ENCODE data around the gene CALCOCO1.
"Not testable (repeated sequence)": the region's sequence is repeated elsewhere in the genome, so short reads cannot be mapped to it uniquely, and the experiment has no call there.

The CALCOCO1 gene

GRCh38 chr12:53688134-53688533 lies 39.1 kb downstream of the CALCOCO1 start:
- H3K27me3 Mint-ChIP-seq (ENCODE audit: low read depth, poor library complexity): peaks cover 20% of the 10 kb centered on the region
- no peaks in the 10 kb centered on the region for H3K36me3 Mint-ChIP-seq (ENCODE audit: low read depth)
- no peak for DNase-seq
- H3K4me1 Mint-ChIP-seq: peaks cover 32% of the 10 kb centered on the region
- no peak overlapping the region for H3K27ac Mint-ChIP-seq
- no peak overlapping the region for H3K4me3 Mint-ChIP-seq
- H3K9me3 Mint-ChIP-seq: peaks cover 7% of the 10 kb centered on the region
- TF ChIP-seq, protein P1, sequence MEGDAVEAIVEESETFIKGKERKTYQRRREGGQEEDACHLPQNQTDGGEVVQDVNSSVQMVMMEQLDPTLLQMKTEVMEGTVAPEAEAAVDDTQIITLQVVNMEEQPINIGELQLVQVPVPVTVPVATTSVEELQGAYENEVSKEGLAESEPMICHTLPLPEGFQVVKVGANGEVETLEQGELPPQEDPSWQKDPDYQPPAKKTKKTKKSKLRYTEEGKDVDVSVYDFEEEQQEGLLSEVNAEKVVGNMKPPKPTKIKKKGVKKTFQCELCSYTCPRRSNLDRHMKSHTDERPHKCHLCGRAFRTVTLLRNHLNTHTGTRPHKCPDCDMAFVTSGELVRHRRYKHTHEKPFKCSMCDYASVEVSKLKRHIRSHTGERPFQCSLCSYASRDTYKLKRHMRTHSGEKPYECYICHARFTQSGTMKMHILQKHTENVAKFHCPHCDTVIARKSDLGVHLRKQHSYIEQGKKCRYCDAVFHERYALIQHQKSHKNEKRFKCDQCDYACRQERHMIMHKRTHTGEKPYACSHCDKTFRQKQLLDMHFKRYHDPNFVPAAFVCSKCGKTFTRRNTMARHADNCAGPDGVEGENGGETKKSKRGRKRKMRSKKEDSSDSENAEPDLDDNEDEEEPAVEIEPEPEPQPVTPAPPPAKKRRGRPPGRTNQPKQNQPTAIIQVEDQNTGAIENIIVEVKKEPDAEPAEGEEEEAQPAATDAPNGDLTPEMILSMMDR (IDR thresholded peaks at IDR 0.05): no peak

DNA sequence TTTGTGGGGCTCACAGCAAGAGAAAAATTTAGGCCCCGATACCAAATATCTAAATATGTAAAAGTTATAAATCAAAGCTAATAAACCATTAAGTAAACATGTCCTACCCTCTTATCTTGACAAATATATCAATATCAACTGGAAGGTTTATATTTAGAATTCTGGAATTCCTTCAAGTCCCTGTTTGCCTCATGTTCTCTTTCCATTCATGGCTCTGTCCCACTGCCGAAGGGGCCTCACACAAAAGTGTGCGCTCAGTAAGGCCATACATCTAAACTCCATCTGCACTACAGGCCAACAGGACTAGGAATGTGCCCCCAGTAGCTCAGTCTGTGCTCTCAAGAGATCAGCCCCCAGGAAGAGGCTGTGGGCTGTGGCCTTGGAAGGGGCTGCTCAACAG lies 40.8 kb downstream of the CALCOCO1 start:
- H3K36me3 Mint-ChIP-seq (ENCODE audit: low read depth): no peaks in the 10 kb centered on the region
- peaks cover 3% of the 10 kb centered on the region for H3K9me3 Mint-ChIP-seq
- H3K4me1 Mint-ChIP-seq: peaks cover 32% of the 10 kb centered on the region
- H3K4me3 Mint-ChIP-seq: no peak overlapping the region
- DNase-seq: no peak
- peak overlapping the region; percentile 67 for H3K27ac Mint-ChIP-seq
- TF ChIP-seq, protein P1 (IDR thresholded peaks at IDR 0.05): no peak
- H3K27me3 Mint-ChIP-seq (ENCODE audit: low read depth, poor library complexity): peaks cover 14% of the 10 kb centered on the region

DNA sequence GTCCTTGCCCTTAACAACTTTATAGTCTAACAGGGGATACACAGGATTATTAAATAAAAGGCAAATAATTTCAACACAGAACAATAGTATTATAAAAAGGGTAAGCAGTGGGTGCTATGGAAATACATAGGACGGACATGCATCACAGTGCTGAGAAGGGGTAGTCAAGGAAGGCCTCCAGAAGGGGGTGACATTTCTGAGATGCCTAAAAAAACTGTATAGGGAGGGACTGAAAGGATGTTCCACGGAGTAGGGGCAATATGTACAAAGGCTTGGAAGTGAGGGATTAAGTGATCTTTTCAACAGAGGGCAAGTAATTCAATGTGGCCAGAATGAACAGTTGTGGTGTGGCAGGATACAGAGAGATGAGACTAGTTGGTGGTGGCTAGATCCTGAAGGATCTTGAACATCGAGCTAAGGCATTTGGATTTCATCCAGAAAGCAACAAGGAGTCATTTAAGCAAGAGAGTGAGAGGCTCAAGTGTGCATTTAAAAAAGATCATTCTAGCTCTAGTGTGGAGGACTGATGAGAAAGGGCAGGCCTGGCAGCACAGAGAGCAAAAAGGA lies 42.5 kb downstream of the CALCOCO1 start:
- no peak overlapping the region for H3K27ac Mint-ChIP-seq
- H3K27me3 Mint-ChIP-seq (ENCODE audit: low read depth, poor library complexity): peaks cover 11% of the 10 kb centered on the region
- TF ChIP-seq, protein P1 (IDR thresholded peaks at IDR 0.05): no peak
- no peak overlapping the region for H3K4me3 Mint-ChIP-seq
- no peak for DNase-seq
- H3K36me3 Mint-ChIP-seq (ENCODE audit: low read depth): no peaks in the 10 kb centered on the region
- H3K9me3 Mint-ChIP-seq: no peaks in the 10 kb centered on the region
- H3K4me1 Mint-ChIP-seq: peaks cover 38% of the 10 kb centered on the region

DNA sequence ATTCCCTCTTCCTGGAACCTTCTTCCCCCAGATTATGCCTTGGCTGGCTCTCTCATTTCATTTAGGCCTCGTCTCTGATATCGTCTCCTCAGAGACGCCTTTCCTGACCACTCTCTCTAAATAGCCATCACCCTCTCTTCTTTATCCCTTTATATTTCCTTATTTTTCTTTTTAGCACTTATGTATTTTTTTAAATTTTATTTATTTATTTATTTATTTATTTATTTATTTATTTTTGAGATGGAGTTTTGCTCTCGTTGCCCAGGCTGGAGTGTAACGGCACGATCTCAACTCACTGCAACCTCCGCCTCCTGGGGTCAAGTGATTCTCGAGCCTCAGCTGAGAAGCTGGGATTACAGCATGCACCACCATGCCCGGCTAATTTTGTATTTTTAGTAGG lies 43.3 kb downstream of the CALCOCO1 start:
- no peak for DNase-seq
- H3K4me3 Mint-ChIP-seq: no peak overlapping the region
- H3K27me3 Mint-ChIP-seq (ENCODE audit: low read depth, poor library complexity): peaks cover 11% of the 10 kb centered on the region
- TF ChIP-seq, protein P1 (IDR thresholded peaks at IDR 0.05): no peak
- no peak overlapping the region for H3K27ac Mint-ChIP-seq
- peaks cover 45% of the 10 kb centered on the region for H3K4me1 Mint-ChIP-seq
- H3K36me3 Mint-ChIP-seq (ENCODE audit: low read depth): no peaks in the 10 kb centered on the region
- H3K9me3 Mint-ChIP-seq: no peaks in the 10 kb centered on the region

DNA sequence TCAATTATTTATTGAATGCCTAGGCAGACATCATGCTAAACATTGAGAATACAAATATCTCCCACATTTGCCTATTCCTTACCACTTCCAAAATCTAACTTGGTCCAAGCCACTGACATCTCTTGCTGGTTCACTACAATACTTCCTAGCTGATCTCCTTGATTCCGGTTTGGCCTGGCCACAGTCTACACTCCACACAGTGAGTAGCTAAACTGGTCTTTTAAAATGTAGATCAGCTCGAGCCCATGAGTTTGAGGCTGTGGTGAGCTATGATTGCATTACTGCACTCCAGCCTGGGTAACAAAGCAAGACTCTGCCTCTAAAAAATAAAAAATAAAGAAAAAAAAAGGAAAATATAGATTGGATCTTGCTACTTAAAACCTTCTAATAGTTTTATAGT lies 43.8 kb downstream of the CALCOCO1 start:
- Mint-ChIP-seq H3K4me3 (no peak overlapping the region), H3K36me3 (ENCODE audit: low read depth) (no peaks in the 10 kb centered on the region)

DNA sequence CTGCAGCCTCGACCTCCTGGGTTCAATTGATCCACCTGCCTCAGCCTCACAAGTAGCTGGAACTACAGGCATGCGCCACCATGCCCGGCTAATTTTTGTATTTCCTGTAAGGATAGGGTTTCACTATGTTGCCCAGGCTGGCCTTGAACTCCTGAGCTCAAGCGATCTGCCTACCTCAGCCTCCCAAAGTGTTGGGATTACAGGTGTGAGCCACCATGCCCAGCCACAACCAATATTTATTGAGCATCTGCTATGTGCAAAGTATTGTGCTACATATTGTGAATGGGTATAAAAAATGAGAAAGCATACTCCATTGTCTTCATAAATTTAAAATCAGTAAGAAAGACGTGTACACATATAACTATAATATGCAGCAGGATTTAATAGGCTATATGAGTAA lies 47.2 kb downstream of the CALCOCO1 start:
- not testable (repeated sequence) for H3K36me3 Mint-ChIP-seq (ENCODE audit: low read depth); H3K4me3 Mint-ChIP-seq; H3K9me3 Mint-ChIP-seq; DNase-seq; H3K27me3 Mint-ChIP-seq (ENCODE audit: low read depth, poor library complexity); H3K27ac Mint-ChIP-seq
- peaks cover 44% of the 10 kb centered on the region for H3K4me1 Mint-ChIP-seq

More for the DNA sequence above, 43.8 kb downstream of the CALCOCO1 start:
- TF ChIP-seq, protein P1 (IDR thresholded peaks at IDR 0.05): no peak
- Mint-ChIP-seq H3K4me1 (peaks cover 46% of the 10 kb centered on the region), H3K27me3 (ENCODE audit: low read depth, poor library complexity) (peaks cover 7% of the 10 kb centered on the region), H3K27ac (no peak overlapping the region), H3K9me3 (no peaks in the 10 kb centered on the region)
- no peak for DNase-seq

Data from nephron progenitor cell (in vitro differentiated cells).